AG09319 (cell line): ENCODE results near the gene FCRLB.
A peak's percentile ranks its signal among the peaks of the same experiment; 100 is the strongest.
"Not testable (repeated sequence)": the region's sequence is repeated elsewhere in the genome, so short reads cannot be mapped to it uniquely, and the experiment has no call there.

Experiments
- DNase-seq: peaks from one replicate; pipeline ENCODE4 v3.0.0-alpha.2; 2010; ENCODE audit warnings: low read depth; ENCODE audit errors: extremely low read depth
- TF ChIP-seq, protein P1 (sequence below): IDR thresholded peaks from 2 replicates; pipeline ENCODE4 v1.5.1; 2011; ENCODE audit warnings: low read depth, mild to moderate bottlenecking, inconsistent platforms, low read length, moderate library complexity

Gene FCRLB

DNA sequence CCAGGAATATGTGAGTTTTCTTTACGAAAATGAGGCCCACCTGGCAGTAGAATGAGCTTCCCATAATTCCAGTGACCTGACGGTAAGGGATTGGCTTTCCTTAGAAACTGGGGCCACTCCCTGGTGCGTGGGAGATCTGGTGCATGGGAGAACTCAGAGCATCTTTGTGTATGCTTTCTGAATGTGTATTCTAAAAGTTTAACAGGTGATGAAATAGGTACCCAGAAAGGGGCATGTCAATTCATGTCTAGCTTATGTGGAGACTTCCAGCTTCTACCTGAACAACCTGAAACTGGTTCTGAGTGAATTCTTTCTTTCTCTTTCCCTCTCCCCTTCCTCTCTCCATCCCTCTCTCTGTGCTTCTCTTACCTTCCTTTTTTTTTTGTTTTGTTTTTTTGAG, 29.5 kb upstream of the FCRLB start:
- TF ChIP-seq, protein P1, sequence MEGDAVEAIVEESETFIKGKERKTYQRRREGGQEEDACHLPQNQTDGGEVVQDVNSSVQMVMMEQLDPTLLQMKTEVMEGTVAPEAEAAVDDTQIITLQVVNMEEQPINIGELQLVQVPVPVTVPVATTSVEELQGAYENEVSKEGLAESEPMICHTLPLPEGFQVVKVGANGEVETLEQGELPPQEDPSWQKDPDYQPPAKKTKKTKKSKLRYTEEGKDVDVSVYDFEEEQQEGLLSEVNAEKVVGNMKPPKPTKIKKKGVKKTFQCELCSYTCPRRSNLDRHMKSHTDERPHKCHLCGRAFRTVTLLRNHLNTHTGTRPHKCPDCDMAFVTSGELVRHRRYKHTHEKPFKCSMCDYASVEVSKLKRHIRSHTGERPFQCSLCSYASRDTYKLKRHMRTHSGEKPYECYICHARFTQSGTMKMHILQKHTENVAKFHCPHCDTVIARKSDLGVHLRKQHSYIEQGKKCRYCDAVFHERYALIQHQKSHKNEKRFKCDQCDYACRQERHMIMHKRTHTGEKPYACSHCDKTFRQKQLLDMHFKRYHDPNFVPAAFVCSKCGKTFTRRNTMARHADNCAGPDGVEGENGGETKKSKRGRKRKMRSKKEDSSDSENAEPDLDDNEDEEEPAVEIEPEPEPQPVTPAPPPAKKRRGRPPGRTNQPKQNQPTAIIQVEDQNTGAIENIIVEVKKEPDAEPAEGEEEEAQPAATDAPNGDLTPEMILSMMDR, result no peak
- no peak for DNase-seq

DNA sequence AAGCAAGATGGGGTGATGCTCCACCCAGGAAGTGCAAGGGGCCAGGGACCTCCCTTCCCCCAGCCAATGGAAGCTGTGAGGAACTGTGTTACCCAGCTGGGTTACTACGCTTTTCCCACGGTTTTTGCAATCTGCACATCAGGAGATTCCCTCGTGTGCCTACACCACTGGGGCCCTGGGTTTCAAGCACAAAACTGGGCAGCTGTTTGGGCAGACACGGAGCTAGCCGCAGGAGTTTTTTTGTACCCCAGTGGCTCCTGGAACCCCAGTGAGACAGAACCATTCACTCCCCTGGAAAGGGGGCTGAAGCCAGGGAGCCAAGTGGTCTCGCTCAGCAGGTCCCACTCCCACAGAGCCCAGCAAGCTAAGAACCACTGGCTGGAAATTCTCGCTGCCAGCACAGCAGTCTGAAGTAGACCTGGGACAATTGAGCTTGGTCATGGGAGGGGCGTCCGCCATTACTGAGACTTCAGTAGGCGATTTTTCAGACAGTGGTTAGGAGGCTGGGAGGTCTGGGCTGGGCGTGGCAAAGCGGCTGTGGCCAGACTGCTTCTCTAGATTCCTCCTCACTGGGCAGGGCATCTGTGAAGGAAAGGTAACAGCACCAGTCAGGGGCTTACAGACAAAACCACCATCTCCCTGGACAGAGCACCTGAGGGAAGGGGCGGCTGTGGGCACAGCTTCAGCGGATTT, 28.2 kb upstream of the FCRLB start:
- not testable (repeated sequence) for DNase-seq

DNA sequence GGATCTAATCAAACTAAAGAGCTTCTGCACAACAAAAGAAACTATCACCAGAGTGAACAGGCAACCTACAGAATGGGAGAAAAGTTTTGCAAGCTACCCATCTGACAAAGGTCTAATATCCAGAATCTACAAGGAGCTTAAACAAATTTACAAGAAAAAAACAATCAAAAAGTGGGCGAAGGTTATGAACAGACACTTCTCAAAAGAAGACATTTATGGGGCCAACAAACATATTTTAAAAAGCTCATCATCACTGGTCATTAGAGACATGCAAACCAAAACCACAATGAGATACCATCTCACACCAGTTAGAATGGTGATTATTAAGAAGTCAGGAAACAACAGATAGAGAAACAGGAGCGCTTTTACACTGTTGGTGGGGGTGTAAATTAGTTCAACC, 23.0 kb upstream of the FCRLB start:
- DNase-seq, result not testable (repeated sequence)

DNA sequence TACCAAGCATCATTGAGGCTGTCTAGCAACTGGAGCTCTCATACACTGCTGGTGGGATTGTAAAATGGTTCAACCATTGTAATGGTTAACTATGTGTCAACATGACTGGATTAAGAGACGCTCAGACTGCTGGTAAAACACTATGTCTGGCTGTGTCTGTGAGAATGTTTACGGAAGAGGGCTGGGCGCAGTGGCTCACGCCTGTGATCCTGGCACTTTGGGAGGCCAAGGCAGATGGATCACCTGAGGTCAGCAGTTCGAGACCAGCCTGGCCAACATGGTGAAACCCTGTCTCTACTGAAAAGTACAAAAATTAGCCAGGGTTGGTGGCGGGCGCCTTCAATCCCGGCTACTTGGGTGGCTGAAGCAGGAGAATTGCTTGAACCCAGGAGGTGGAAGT, 19.1 kb upstream of the FCRLB start:
- TF ChIP-seq, protein P1, result no peak
- DNase-seq, result no peak

DNA sequence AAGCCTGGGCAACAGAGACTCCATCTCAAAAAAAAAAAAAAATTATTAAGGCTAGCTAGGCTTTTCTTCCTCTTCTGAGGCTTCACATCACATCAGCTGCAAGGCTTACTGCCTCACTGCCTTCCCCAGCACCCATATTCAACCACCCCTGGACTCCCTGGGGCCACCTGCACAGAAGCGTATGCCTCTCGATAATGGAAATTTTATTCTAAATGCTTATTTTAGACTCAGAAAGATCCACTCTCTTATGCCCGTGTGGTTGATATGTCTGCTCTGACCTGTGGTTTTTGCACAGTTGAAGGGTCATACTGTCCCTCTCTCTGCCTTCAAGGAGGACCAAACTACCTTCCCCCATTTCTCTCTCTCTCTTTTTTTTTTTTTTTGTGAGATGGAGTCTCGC, 15.8 kb upstream of the FCRLB start:
- TF ChIP-seq, protein P1, result no peak
- DNase-seq, result no peak

DNA sequence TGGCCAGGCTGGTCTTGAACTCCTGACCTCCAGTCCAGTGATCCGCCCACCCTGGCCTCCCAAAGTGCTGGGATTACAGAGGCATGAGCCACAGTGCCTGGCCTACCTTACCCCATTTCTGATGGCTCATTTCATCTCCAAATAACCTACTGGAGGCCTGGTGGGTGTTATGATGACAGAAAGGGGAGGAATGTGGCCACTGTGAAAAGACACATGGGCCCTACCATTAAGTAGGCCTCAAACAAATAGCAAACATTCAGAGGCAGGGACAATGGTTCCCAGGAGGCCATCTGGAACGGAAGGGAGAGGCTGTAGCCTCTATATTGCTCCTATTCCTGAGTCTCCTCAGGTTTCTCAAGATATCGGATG, 15.2 kb upstream of the FCRLB start:
- TF ChIP-seq, protein P1, result no peak
- DNase-seq, result peak; percentile 46

DNA sequence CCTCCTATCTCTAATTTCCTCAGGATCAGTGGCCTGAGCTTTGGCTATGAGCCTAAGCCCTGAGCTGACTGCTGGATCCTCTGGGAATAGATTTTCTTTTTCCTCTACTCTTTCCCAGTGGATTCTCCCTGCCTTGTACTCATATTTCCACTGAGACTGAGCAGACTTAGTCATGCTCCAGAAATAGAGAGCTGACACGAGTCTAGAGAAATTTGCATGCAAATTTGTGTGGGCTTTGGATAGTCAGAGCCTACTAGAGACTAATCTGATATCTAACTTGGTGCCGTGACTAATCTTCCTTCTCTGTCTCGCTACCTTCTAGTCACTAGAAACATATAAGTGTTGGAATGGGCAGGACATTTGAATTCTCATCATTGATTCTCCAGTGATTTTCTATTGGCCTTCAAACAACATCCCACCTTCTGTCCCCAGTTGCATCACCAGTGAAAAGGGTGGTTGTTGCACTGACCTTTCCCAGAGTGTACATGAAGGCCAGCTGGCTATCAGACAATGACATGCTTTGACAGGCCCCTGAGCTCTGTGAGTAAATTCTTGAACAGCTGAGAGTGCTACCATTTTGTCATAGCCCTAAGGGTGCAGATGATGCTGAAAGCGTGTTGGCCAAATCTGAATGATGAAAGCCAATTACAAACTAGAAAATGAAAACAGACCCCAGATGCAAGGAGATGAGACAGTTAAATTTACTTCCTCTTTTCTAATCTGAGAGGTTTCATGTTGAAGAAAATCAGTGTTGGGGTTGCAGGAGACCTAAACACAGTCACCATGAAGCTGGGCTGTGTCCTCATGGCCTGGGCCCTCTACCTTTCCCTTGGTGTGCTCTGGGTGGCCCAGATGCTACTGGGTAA, 14.6 kb upstream of the FCRLB start, which contains the start of gene FCRLA:
Gene FCRLA (plus strand): TSS at position 748 of the 866 bp plus-strand sequence. CDS start 36 bp downstream, at position 784.
- DNase-seq, result peak; percentile 76
- TF ChIP-seq, protein P1, result no peak

DNA sequence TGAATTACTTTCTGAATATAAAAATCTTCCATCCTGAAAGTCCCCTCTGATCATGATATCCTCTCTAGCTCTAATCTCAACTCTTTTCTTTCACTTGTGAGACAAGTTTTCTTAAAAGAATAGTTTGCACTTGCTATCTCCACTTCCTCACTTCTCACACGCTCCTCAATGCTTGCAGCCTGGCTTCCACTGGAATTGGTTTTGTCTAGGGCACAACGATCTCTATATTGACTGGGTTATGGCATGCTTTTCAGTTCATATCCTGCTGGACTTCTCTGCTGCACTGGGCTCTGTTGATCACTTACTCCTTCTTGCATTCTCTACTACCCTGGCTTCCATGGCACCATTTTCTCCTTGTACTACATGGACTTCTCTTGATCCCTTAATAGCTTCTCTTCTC, 13.8 kb upstream of the FCRLB start:
- TF ChIP-seq, protein P1, result no peak
- DNase-seq, result no peak
